SK-N-SH (cell line): ENCODE results near the gene PFKP. TPM values are rescaled to one million over a fixed set of nuclear protein-coding genes. Genes with fewer than 3 reads are reported as not detected.

Experiments used
- CTCF ChIA-PET: fragments of 300-600, 350-600 bp; formaldehyde crosslinking; extraction: SDS; loops from one replicate; lab custom pipeline; 2021; lab: Yijun Ruan, JAX
- POLR2A ChIA-PET: fragments of 350-600 bp; sonication (Branson Sonifier 250); formaldehyde crosslinking; extraction: SDS; loops from one replicate; lab custom pipeline; 2020; ENCODE audit warnings: antibody characterized with exemption, inconsistent platforms; lab: Yijun Ruan, JAX
- DNase-seq: peaks from one replicate; pipeline ENCODE4 v3.0.0; 2012
- H2AFZ ChIP-seq: fragments of 200-600 bp; sonication (generic); 2 replicates; pipeline ENCODE4 v1.8.1; 2016; ENCODE audit warnings: antibody characterized with exemption, mild to moderate bottlenecking, low read depth
- H3F3A ChIP-seq: fragments of 200-600 bp; sonication (generic); replicated peaks from 2 replicates; pipeline ENCODE3; 2016; ENCODE audit warnings: antibody characterized with exemption, mild to moderate bottlenecking; ENCODE audit not compliant: insufficient read depth
- H3K27ac ChIP-seq, 2 experiments: fragments of 200-500 bp in 1 of 2; fragments of 200-600 bp in 1 of 2; sonication (Bioruptor generic) in 1 of 2; sonication (generic), shearing (Covaris generic) in 1 of 2; 2 replicates each; pipeline versions ENCODE4 v1.5.1 to v1.6.1; 2014 to 2016; ENCODE audit warnings: low read depth in 2 of 2, inconsistent platforms in 1 of 2, low read length in 1 of 2, mild to moderate bottlenecking in 1 of 2, mixed read lengths in 1 of 2
- H3K27me3 ChIP-seq: fragments of 200-600 bp; sonication (generic), shearing (Covaris generic); 2 replicates; pipeline ENCODE4 v1.6.1; 2016; ENCODE audit warnings: mixed run types; ENCODE audit not compliant: insufficient read depth
- H3K36me3 ChIP-seq, 2 experiments: fragments of 200-500 bp in 1 of 2; fragments of 200-600 bp in 1 of 2; sonication (Bioruptor generic) in 1 of 2; sonication (generic) in 1 of 2; replicated peaks in 1 of 2; 2 replicates each; pipeline versions ENCODE3 to v1.5.1; 2014 to 2016; ENCODE audit warnings: low read length in 1 of 2, mild to moderate bottlenecking in 1 of 2; ENCODE audit not compliant: insufficient read depth in 2 of 2, control insufficient read depth in 1 of 2
- H3K4me1 ChIP-seq, 2 experiments: fragments of 200-500 bp in 1 of 2; fragments of 200-600 bp in 1 of 2; sonication (Bioruptor generic) in 1 of 2; sonication (generic), shearing (Covaris generic) in 1 of 2; 2 replicates each; pipeline versions ENCODE4 v1.5.1 to v1.6.1; 2014 to 2016; ENCODE audit warnings: low read depth in 1 of 2, low read length in 1 of 2, mixed run types in 1 of 2; ENCODE audit not compliant: insufficient read depth in 2 of 2, control insufficient read depth in 1 of 2
- H3K4me2 ChIP-seq: fragments of 200-600 bp; sonication (generic), shearing (Covaris generic); 2 replicates; pipeline ENCODE4 v1.6.1; 2017; ENCODE audit warnings: mixed run types
- H3K4me3 ChIP-seq, 2 experiments: fragments of 200-500 bp in 1 of 2; fragments of 200-600 bp in 1 of 2; sonication (Bioruptor generic) in 1 of 2; sonication (generic), shearing (Covaris generic) in 1 of 2; 2 replicates each; pipeline versions ENCODE4 v1.5.1 to v1.8.1; 2014 to 2016; ENCODE audit warnings: low read depth in 2 of 2, inconsistent platforms in 1 of 2, low read length in 1 of 2, mild to moderate bottlenecking in 1 of 2, mixed read lengths in 1 of 2, moderate library complexity in 1 of 2
- H3K79me2 ChIP-seq: fragments of 200-600 bp; sonication (generic); 2 replicates; pipeline ENCODE4 v1.8.1; 2017; ENCODE audit warnings: mild to moderate bottlenecking; ENCODE audit not compliant: insufficient read depth
- H3K9ac ChIP-seq: fragments of 200-600 bp; sonication (generic); 2 replicates; pipeline ENCODE4 v1.6.1; 2017; ENCODE audit warnings: mixed run types
- H3K9me2 ChIP-seq: fragments of 200-600 bp; sonication (generic); 2 replicates; pipeline ENCODE4 v1.6.1; 2017; ENCODE audit warnings: mixed run types
- H3K9me3 ChIP-seq: fragments of 200-600 bp; sonication (generic); 2 replicates; pipeline ENCODE4 v1.6.1; 2017; ENCODE audit warnings: mixed run types, mild to moderate bottlenecking, moderate library complexity
- H4K20me1 ChIP-seq: fragments of 200-600 bp; sonication (generic); 2 replicates; pipeline ENCODE4 v1.6.1; 2017; ENCODE audit warnings: mild to moderate bottlenecking, mixed run types; ENCODE audit not compliant: insufficient read depth
- ELF1 ChIP-seq: IDR thresholded peaks from 2 replicates; pipeline ENCODE4 v1.4.0; 2012
- FOSL2 ChIP-seq: IDR thresholded peaks from 2 replicates; pipeline ENCODE4 v1.4.0; 2012; ENCODE audit warnings: low read depth, mild to moderate bottlenecking, moderate library complexity, borderline replicate concordance
- FOXJ3 ChIP-seq: sonication (generic); formaldehyde crosslinking; IDR thresholded peaks from 2 replicates; pipeline ENCODE4 v1.5.1; 2020; ENCODE audit warnings: mild to moderate bottlenecking, missing genetic modification reagents
- GABPA ChIP-seq: IDR thresholded peaks from 2 replicates; pipeline ENCODE4 v1.4.0; 2012; ENCODE audit warnings: low read depth, mild to moderate bottlenecking
- JUND ChIP-seq: IDR thresholded peaks from 2 replicates; pipeline ENCODE4 v1.4.0; 2012
- MXI1 ChIP-seq: IDR thresholded peaks from 2 replicates; pipeline ENCODE4 v1.6.1; 2012; ENCODE audit warnings: mild to moderate bottlenecking, low read depth, low read length, improper control_type of control experiment
- NRF1 ChIP-seq: IDR thresholded peaks from 2 replicates; pipeline ENCODE4 v1.6.1; 2012; ENCODE audit warnings: low read depth, mild to moderate bottlenecking, low read length
- RAD21 ChIP-seq: IDR thresholded peaks from 2 replicates; pipeline ENCODE4 v1.6.1; 2012; ENCODE audit warnings: mild to moderate bottlenecking, low read length
- RCOR1 ChIP-seq: fragments of 150-350 bp; IDR thresholded peaks from 2 replicates; pipeline ENCODE4 v1.6.1; 2017; ENCODE audit warnings: antibody characterized with exemption, low read length
- REST ChIP-seq: IDR thresholded peaks from 2 replicates; pipeline ENCODE4 v1.6.1; 2012; ENCODE audit warnings: mild to moderate bottlenecking, low read depth, low read length, moderate library complexity
- RFX5 ChIP-seq: IDR thresholded peaks from 2 replicates; pipeline ENCODE4 v1.6.1; 2012; ENCODE audit warnings: mild to moderate bottlenecking, improper control_type of control experiment, low read length
- RXRA ChIP-seq: IDR thresholded peaks from 2 replicates; pipeline ENCODE4 v1.4.0; 2012; ENCODE audit warnings: low read depth, mild to moderate bottlenecking, borderline replicate concordance
- SIN3A ChIP-seq: IDR thresholded peaks from 2 replicates; pipeline ENCODE4 v1.6.1; 2012; ENCODE audit warnings: low read depth, mild to moderate bottlenecking, low read length, moderate library complexity, borderline replicate concordance
- SMC3 ChIP-seq: IDR thresholded peaks from 2 replicates; pipeline ENCODE4 v1.6.1; 2012; ENCODE audit warnings: low read depth, low read length, improper control_type of control experiment
- TAF1 ChIP-seq: IDR thresholded peaks from 2 replicates; pipeline ENCODE4 v1.6.1; 2012; ENCODE audit warnings: low read depth, mild to moderate bottlenecking, low read length, moderate library complexity, borderline replicate concordance
- TCF12 ChIP-seq: IDR thresholded peaks from 2 replicates; pipeline ENCODE4 v1.4.0; 2012
- YY1 ChIP-seq: IDR thresholded peaks from 2 replicates; pipeline ENCODE4 v1.4.0; 2012; ENCODE audit warnings: low read depth, mild to moderate bottlenecking
- WGBS: methylation state at CpG from one replicate; pipeline ENCODE4 v1.1.6; 2017; ENCODE audit warnings: low lambda C conversion rate; 5-methylcytosine and 5-hydroxymethylcytosine counted together
- polyA plus RNA-seq, 3 experiments: library from polyadenylated mRNA; depleted of rRNA; stranded (reverse); fragments of >200 nt; gene quantifications; 2 replicates each; pipeline ENCODE4 v1.2.3, GENCODE V29; 2012
- TF ChIP-seq, protein P1 (sequence below): IDR thresholded peaks from 2 replicates; pipeline ENCODE4; 2012
- TF ChIP-seq, protein P2 (sequence below): IDR thresholded peaks from 2 replicates; pipeline ENCODE4 v1.4.0; 2012; ENCODE audit warnings: low read depth, borderline replicate concordance
- TF ChIP-seq, protein P3 (sequence below): fragments of 200-600 bp; sonication (generic); IDR thresholded peaks from 2 replicates; pipeline ENCODE4 v1.6.1; 2017; ENCODE audit warnings: antibody characterized with exemption, mild to moderate bottlenecking, moderate library complexity

The PFKP gene
- polyA plus RNA-seq, 1 of the 3 experiments (the other 2 are of a cell fraction), result 175 TPM

GRCh38 chr10:3122034-3122433 is 54.7 kb downstream of the PFKP start:
- Histone ChIP-seq H3K27me3 (no peaks in the 10 kb centered on the region), H3K4me3 (no peak overlapping the region), H3K79me2 (peaks cover 26% of the 10 kb centered on the region; the same call in 1 of the 2 replicates), H2AFZ (no peak overlapping the region), H4K20me1 (no peaks in the 10 kb centered on the region), H3K9me3 (no peaks in the 10 kb centered on the region), H3K9ac (no peak overlapping the region), H3K4me2 (no peak overlapping the region), H3F3A (no peaks in the 10 kb centered on the region), H3K9me2 (no peaks in the 10 kb centered on the region), H3K36me3 (peaks cover 47 to 80% of the 10 kb centered on the region in 2 experiments), H3K4me1 (no peaks in the 10 kb centered on the region; a peak in 1 of 4 replicates), H3K27ac (no peak overlapping the region)
- CTCF ChIA-PET, result no interaction called here
- POLR2A ChIA-PET, result no interaction called here
- no peak for DNase-seq
- 86% methylated on average over 12 of the region's 14 CpGs for WGBS
- TF ChIP-seq ELF1 (no peak), TAF1 (no peak), JUND (no peak), RCOR1 (no peak), NRF1 (no peak), TCF12 (no peak), RFX5 (no peak), FOXJ3 (CRISPR knock-in tag) (no peak), SMC3 (no peak), RAD21 (no peak), MXI1 (no peak), REST (no peak), GABPA (no peak), RXRA (no peak), YY1 (no peak), SIN3A (no peak), FOSL2 (no peak)
- TF ChIP-seq, protein P1, sequence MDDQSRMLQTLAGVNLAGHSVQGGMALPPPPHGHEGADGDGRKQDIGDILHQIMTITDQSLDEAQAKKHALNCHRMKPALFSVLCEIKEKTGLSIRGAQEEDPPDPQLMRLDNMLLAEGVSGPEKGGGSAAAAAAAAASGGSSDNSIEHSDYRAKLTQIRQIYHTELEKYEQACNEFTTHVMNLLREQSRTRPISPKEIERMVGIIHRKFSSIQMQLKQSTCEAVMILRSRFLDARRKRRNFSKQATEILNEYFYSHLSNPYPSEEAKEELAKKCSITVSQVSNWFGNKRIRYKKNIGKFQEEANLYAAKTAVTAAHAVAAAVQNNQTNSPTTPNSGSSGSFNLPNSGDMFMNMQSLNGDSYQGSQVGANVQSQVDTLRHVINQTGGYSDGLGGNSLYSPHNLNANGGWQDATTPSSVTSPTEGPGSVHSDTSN, result no peak
- TF ChIP-seq, protein P2, sequence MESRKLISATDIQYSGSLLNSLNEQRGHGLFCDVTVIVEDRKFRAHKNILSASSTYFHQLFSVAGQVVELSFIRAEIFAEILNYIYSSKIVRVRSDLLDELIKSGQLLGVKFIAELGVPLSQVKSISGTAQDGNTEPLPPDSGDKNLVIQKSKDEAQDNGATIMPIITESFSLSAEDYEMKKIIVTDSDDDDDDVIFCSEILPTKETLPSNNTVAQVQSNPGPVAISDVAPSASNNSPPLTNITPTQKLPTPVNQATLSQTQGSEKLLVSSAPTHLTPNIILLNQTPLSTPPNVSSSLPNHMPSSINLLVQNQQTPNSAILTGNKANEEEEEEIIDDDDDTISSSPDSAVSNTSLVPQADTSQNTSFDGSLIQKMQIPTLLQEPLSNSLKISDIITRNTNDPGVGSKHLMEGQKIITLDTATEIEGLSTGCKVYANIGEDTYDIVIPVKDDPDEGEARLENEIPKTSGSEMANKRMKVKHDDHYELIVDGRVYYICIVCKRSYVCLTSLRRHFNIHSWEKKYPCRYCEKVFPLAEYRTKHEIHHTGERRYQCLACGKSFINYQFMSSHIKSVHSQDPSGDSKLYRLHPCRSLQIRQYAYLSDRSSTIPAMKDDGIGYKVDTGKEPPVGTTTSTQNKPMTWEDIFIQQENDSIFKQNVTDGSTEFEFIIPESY, result no peak
- TF ChIP-seq, protein P3, sequence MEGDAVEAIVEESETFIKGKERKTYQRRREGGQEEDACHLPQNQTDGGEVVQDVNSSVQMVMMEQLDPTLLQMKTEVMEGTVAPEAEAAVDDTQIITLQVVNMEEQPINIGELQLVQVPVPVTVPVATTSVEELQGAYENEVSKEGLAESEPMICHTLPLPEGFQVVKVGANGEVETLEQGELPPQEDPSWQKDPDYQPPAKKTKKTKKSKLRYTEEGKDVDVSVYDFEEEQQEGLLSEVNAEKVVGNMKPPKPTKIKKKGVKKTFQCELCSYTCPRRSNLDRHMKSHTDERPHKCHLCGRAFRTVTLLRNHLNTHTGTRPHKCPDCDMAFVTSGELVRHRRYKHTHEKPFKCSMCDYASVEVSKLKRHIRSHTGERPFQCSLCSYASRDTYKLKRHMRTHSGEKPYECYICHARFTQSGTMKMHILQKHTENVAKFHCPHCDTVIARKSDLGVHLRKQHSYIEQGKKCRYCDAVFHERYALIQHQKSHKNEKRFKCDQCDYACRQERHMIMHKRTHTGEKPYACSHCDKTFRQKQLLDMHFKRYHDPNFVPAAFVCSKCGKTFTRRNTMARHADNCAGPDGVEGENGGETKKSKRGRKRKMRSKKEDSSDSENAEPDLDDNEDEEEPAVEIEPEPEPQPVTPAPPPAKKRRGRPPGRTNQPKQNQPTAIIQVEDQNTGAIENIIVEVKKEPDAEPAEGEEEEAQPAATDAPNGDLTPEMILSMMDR, result no peak
